ENCODE data around the gene IL2RG.

Gene IL2RG

DNA sequence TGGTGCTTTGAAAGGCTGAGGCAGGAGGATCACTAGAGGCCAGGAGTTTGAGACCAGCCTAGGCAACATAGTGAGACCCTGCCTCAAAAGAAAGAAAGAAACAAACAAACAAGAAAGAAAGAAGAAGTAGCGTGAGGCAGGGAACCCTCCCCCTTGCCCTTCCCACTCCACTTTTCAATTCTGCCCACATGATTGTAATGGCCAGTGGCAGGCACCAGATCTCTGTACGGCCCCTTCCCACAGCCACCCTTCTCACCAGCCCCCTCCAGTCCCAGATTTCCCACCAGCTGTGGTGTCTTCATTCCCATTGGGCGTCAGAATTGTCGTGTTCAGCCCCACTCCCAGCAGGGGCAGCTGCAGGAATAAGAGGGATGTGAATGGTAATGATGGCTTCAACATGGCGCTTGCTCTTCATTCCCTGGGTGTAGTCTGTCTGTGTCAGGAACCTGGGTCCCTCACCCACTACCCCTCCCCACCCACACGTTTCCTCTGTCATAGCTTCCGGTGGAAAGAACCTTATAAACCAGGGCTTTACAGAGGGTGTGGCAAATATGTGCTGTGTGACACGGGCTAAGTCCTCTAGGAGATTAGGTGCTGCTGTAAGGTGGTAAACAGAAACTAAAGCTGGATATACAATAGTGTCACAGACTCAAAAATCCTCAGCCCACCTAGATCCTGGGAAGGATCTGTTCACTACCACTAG is at the start of gene IL2RG:
Gene IL2RG (minus strand): TSS at position 437 of the 703 bp plus-strand sequence. CDS start 38 bp downstream, at position 399.
- DNase-seq (ENCODE audit: low read depth, low spot score), result no peak

- DNase-seq (ENCODE audit: low read depth, low spot score), result no peak
These were observed 49.1 kb upstream of the IL2RG start for GRCh38 chrX:71160475-71160874.

GRCh38 chrX:71159335-71159734 is 48.0 kb upstream of the IL2RG start:
- DNase-seq (ENCODE audit: low read depth, low spot score), result no peak

DNA sequence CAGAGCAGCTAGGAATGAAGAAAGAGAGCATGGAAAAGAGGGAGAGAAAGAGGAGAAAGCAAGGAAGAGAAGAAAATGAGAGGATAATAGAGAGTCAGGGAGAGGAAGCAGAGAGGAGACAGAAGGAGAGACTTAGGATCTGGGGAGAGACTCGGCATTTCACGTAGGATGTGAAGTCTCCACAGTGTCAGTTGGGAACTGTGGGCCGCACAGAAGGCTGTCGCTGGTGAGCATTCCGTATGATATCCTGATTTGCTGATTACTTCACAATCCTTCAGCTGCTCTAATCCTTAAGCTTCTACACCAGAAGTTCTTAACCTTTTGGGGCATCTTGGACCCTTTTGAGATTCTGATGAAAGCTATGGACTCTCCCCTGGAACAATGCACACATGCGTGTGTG is 47.2 kb upstream of the IL2RG start:
- DNase-seq (ENCODE audit: low read depth, low spot score), result no peak

GRCh38 chrX:71154641-71155040 is 43.3 kb upstream of the IL2RG start:
- DNase-seq (ENCODE audit: low read depth, low spot score), result no peak

DNA sequence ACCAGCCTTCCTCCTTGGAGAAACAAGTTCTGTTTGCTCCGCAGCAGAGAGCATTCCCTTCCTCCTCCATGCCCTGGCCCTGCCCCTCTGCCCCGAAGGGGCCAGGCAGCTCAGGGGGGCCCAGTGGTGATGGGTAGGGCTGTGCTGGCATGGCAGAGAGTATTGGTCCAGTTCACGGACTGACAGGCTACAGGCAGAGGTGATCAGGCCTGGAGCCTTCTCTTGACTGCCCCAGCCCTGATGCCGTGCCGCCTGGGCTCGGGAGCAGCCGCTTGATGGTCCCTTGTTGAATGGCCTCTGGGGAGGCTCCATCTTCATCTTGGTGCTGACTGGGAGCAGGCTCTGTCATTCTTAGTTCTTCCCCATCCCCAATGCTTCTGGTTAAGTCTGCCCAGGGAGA is 42.8 kb upstream of the IL2RG start:
- no peak for DNase-seq (ENCODE audit: low read depth, low spot score)

GRCh38 chrX:71151366-71151765 is 40.0 kb upstream of the IL2RG start:
- DNase-seq (ENCODE audit: low read depth, low spot score), result no peak

- no peak for DNase-seq (ENCODE audit: low read depth, low spot score)
These were observed 36.9 kb upstream of the IL2RG start for GRCh38 chrX:71148278-71148663.

GRCh38 chrX:71147496-71148277 is 36.3 kb upstream of the IL2RG start:
- no peak for DNase-seq (ENCODE audit: low read depth, low spot score)

DNA sequence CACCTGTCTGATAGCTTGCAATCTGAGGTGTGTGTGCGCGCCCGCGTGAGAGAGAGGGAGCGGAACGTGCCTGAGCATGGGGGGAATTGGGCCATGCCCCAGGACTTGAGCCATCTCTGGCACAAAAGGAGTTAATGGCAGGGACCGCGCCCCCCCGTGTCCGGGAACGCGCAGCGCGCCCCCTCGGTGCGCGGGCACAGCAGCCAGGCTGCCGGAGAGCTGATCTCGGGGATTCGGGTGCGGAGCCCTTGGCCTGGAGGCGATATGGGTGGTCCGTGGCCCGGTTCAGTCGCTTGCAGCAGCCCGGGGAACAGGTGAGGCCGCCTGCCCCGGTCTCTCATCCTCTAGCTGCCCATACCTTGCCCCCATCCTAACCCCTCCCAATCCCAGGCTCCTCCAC is 33.3 kb upstream of the IL2RG start, which contains the start of gene NLGN3:
Gene NLGN3 (plus strand): TSS at position 191 of the 400 bp plus-strand sequence. CDS start 2,909 bp downstream, outside the sequence.
- DNase-seq (ENCODE audit: low read depth, low spot score), result no peak

- DNase-seq (ENCODE audit: low read depth, low spot score), result no peak
These were observed 32.1 kb upstream of the IL2RG start for GRCh38 chrX:71143508-71143907.

- no peak for DNase-seq (ENCODE audit: low read depth, low spot score)
These were observed 29.1 kb upstream of the IL2RG start for GRCh38 chrX:71140440-71140839.

DNA sequence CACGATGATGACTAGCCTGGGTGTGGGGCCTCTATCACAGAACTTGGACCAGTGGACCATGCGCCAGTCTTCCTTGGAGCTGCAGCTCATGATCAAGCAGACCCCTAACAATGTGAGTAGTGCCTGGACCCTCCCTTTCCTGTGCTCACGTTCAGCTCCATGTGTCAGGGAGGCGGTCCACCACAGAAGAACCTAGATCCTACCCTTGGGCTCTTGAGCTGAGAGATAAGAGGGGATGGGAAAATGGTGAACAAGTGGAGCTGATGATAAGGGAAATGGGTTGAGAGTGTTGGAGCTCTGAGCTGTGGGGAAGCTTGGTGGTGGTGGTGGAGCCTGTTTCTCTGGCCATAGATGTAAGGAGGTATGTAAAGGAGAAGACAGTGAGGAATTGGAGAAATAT is 20.1 kb upstream of the IL2RG start:
- no peak for DNase-seq (ENCODE audit: low read depth, low spot score)

DNA sequence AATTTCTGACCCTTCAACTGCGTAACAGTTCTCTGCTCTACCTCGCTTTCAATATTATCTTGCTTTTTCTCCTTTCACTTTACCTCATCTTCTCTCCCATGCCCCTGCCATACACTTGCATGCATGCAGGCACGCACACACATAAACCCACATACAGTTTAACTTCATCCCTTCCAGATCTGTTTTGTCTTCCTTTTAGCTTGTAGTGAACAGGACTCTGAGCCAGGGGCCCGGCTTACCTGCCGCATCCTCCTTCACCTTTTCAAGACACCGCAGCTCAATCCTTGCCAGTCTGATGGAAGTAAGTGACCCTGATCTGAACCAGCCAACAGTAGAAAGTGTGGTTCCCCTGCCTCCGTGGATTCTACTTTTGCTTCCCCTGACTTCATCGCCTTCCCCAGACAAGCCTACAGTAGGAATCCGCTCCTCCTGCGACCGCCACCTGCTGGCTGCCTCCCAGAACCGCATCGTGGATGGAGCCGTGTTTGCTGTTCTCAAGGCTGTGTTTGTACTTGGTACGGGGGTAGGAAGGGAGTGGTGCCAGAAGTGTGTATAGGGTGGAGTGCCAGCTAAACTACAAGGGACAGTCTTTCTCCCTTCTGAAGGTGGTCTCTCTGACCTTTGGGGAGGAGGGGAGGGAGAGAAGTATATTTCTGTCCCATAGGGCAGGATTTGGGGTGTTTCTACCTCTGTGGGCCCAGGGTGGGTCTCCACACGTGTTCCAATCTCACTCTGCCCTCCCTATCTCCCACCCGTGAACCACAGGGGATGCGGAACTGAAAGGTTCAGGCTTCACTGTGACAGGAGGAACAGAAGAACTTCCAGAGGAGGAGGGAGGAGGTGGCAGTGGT is 17.8 kb upstream of the IL2RG start:
- DNase-seq (ENCODE audit: low read depth, low spot score), result no peak

DNA sequence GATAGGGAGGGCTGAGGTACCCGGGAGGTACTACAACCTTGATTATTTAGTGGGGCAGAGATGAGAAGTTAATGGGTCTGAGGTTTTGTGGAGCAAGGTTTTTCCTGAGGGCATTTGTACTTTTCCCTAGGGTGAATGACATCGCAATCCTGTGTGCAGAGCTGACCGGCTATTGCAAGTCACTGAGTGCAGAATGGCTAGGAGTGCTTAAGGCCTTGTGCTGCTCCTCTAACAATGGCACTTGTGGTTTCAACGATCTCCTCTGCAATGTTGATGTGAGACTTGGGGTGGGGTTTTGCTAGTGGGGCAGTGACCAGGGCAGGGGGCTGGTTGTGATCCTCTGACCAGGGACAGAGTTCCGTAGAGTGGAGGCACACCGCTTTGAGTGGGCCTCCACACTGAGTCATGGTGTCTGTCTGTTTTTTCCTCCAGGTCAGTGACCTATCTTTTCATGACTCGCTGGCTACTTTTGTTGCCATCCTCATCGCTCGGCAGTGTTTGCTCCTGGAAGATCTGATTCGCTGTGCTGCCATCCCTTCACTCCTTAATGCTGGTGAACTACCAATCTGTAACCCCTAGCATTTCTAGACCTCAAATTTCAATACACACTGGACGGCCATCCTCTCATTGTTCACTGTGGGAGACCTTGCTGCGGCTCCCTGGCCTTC is 16.9 kb upstream of the IL2RG start:
- no peak for DNase-seq (ENCODE audit: low read depth, low spot score)

- DNase-seq (ENCODE audit: low read depth, low spot score), result no peak
These were observed 7.7 kb upstream of the IL2RG start for GRCh38 chrX:71118985-71119535.

DNA sequence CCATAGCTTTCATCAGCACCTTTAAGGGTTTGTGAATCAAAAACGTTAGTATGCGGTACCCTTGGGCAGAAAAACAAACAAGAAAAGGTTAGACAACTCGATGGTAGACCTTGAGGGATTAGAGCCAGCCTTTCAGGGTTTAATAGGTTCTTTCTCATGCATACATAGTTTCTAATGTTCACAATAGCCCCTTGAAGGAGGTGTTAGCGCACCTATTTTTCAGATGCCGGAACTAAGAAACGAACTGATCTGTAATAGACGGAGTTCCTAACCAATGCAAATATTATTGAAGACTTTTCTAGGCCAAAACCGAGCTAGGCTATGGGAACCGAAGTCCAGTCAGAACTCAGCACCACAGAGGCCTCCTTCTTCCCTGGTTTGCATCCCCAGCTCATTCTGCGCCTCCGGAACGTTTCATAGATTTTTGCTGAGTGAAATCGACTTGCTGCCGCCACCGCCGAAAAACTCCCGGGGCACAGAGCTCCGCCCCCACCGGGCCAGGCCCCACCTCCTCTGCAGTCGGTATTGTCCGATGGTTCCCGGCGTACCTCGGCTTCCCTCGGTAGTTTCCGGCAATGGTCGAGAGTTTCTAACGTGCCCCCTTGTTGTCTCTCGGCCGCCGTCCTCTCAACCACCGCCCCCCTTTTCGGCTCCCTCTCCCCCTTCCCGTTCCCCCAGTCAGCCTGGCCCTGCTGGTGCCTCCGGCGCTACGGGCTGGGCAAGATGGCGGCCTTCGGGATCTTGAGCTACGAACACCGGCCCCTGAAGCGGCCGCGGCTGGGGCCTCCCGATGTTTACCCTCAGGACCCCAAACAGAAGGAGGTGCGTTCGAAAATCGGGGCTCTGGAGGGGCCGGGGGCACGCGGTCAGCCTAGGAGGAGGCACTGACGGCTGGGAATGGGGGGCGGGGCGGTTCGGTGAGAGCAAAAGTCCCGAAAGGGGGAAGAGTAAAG is 6.9 kb upstream of the IL2RG start, which contains the start of gene MED12:
Gene MED12 (plus strand): TSS at position 565 of the 953 bp plus-strand sequence. CDS start 159 bp downstream, at position 724.
- no peak for DNase-seq (ENCODE audit: low read depth, low spot score)

- DNase-seq (ENCODE audit: low read depth, low spot score), result no peak
These were observed 6.0 kb upstream of the IL2RG start for GRCh38 chrX:71117358-71117757.

GRCh38 chrX:71111921-71112431 is 599 bp upstream of the IL2RG start:
- no peak for DNase-seq (ENCODE audit: low read depth, low spot score)

- DNase-seq (ENCODE audit: low read depth, low spot score), result no peak
These were observed 2.3 kb downstream of the IL2RG start for GRCh38 chrX:71109051-71109450.
